Heart right ventricle (tissue), 16 donors: ENCODE data around the gene METTL21A. TPM values are rescaled to one million over a fixed set of nuclear protein-coding genes. Genes with fewer than 3 reads are reported as not detected.

Experiments
- ATAC-seq, 8 donors: fragments of 200-7000 bp; cut with Tn5 transposase; one replicate each; pipeline ENCODE4 v1.9.1; 2020; ENCODE audit warnings: mild to moderate bottlenecking in 8 of 8, moderate library complexity in 8 of 8, moderate number of reproducible peaks in 1 of 8
- DNase-seq, 2 donors: peaks; one replicate each; pipeline ENCODE4 v3.0.0-alpha.2; 2020
- H3K27ac ChIP-seq, 10 donors: fragments of 200-600 bp; sonication (generic) in 2 of 10; one replicate each; pipeline versions ENCODE4 v1.5.0 to v1.8.0; 2020 to 2022; ENCODE audit warnings: mild to moderate bottlenecking in 3 of 10
- H3K27me3 ChIP-seq, 7 donors: fragments of 200-600 bp; one replicate each; pipeline ENCODE4 v1.8.0; 2021 to 2022; ENCODE audit warnings: mild to moderate bottlenecking in 2 of 7
- H3K36me3 ChIP-seq, 9 donors: fragments of 200-600 bp; sonication (generic) in 1 of 9; one replicate each; pipeline versions ENCODE4 v1.5.0 to v1.8.0; 2020 to 2022; ENCODE audit warnings: mild to moderate bottlenecking in 2 of 9
- H3K4me1 ChIP-seq, 9 donors: fragments of 200-600 bp; sonication (generic) in 1 of 9; one replicate each; pipeline versions ENCODE4 v1.5.0 to v1.8.0; 2020 to 2022; ENCODE audit warnings: mild to moderate bottlenecking in 4 of 9
- H3K4me3 ChIP-seq, 10 donors: fragments of 200-600 bp; sonication (generic) in 2 of 10; one replicate each; pipeline versions ENCODE4 v1.5.0 to v1.8.0; 2020 to 2022; ENCODE audit warnings: mild to moderate bottlenecking in 7 of 10, moderate library complexity in 2 of 10
- H3K9me3 ChIP-seq, 11 donors: fragments of 200-600 bp in 10 of 11; sonication (generic) in 2 of 11; one replicate each; pipeline versions ENCODE4 v1.5.0 to v1.8.0; 2013 to 2022; ENCODE audit warnings: mild to moderate bottlenecking in 2 of 11, control low read depth in 1 of 11, moderate library complexity in 1 of 11
- CTCF ChIP-seq, 9 donors: fragments of 200-600 bp; sonication (generic) in 2 of 9; IDR thresholded peaks; one replicate each; pipeline versions ENCODE4 v1.5.0 to v1.8.0; 2021 to 2022; ENCODE audit warnings: antibody characterized with exemption in 9 of 9, mild to moderate bottlenecking in 5 of 9, moderate library complexity in 1 of 9
- WGBS, 2 donors: extraction: QIAGEN DNeasy Blood & Tissue Kit; methylation state at CpG; one replicate each; pipeline ENCODE4 v1.1.7; 2013; ENCODE audit warnings: inconsistent platforms in 1 of 2; 5-methylcytosine and 5-hydroxymethylcytosine counted together
- intact Hi-C, 10 donors: fragments of 100-400 bp; cut with DNase I; formaldehyde crosslinking; loops; one replicate each; pipeline versions ENCODE4 v1.11.1 to v1.14.2; 2022
- polyA plus RNA-seq, 2 donors: library from polyadenylated mRNA; stranded (reverse); fragments of 200-250 nt; gene quantifications; one replicate each; pipeline ENCODE4 v1.2.3, GENCODE V29; 2013
- total RNA-seq, 10 donors: library from RNA; stranded (reverse); fragmentation: NEBNext Ultra II Directional in 3 of 10; extraction: Animal tissue kit (Norgen Biotek cat#: 25700) in 3 of 10; gene quantifications; one replicate each; pipeline versions ENCODE4 v1.2.1 to v1.2.4, GENCODE V29; 2021 to 2023
- donor health status: Arrhythmogenic right ventricular cardiomyopathy.
- donor health status: ischemic (EF 13 %, LVEDD 7.1; RV severe dilation, severe dysfunction).
- donor health status: healthy with polysubstance abuse.
- donor health status: DM: no; HTN: yes; CAD: no.
- donor health status: DM: no; HTN: no; CAD: no.
- donor health status: ischemic (EF 25% LVEDD 6.9; RV normal size, moderate dysfunction).
- donor health status: ischemic (EF 25% LVEDD 5.7; RV mildly dilated, moderate dysfunction).
- donor health status: healthy.
- donor health status: DM: yes; HTN: yes; CAD: no.
- donor health status: Ischemic cardiomyopathy.
- donor health status: ischemic (EF 35%, LVEDD 5.7; RV mildly dilated, moderate dysfunction).
- donor health status: nonischemic (EF 11% LVEDD 7.7; RV severe dilation, severe dysfunction).
- donor health status: DM: yes; HTN: yes; CAD: no.
- donor health status: PGD.
- donor health status: ischemic (EF 29% LVEDD 5.4; RV normal size, mild dysfunction).
- donor health status: nonischemic (EF 23%, LVEDD 6.1; RV moderate dilation, normal function).

The METTL21A gene
- total and polyA plus RNA-seq, 12 donors, result 10.0 to 22.5 (median 13.8) TPM

- no peak for DNase-seq
- Histone ChIP-seq H3K36me3 (no peaks in the 10 kb centered on the region), H3K4me1 (peaks cover 0 to 16% (median 0%) of the 10 kb centered on the region in 9 donors), H3K4me3 (no peak overlapping the region), H3K27me3 (no peaks in the 10 kb centered on the region), H3K9me3 (no peaks in the 10 kb centered on the region), H3K27ac (no peak overlapping the region)
- WGBS, 2 donors, result 94 to 96% methylated on average over 8 of the region's 8 CpGs
- no peak for TF ChIP-seq CTCF (IDR thresholded peaks at IDR 0.05)
- intact Hi-C loops, result loop anchor here in 1 of 10 donors (10.0 kb wide), 1 partner anchor 92 kb away; no protein-coding TSS in a partner anchor
- peak in 1 of 8 donors; percentile 50 for ATAC-seq
Measured at GRCh38 chr2:207632575-207633493, 7.6 kb upstream of the METTL21A start.

DNA sequence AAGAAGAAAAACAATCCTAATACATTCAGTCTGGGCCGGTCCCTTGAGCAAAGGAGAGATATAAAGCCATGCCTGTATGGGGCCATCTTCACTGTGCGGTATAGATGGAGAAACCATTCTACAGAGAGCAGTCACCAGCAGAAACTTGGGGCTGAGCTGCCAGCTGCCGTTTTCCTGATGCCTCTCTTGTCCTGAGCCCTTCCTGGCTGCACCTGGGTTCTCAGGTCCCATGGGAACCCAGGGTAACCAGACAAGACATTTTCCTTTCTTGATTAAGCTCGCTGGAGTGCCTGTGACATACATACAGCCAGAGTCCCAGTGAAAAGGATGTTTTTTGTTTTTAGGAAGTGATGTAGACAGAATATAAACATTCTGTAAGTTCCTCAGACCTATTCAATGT, 5.3 kb upstream of the METTL21A start:
- intact Hi-C loops, result loop anchor here in 1 of 10 donors (10.0 kb wide), 1 partner anchor 94 kb away; no protein-coding TSS in a partner anchor
- Histone ChIP-seq H3K36me3 (no peaks in the 10 kb centered on the region), H3K27me3 (no peaks in the 10 kb centered on the region), H3K4me3 (no peak overlapping the region), H3K4me1 (peaks cover 0 to 23% (median 11%) of the 10 kb centered on the region in 9 donors), H3K27ac (no peak overlapping the region), H3K9me3 (no peaks in the 10 kb centered on the region)
- DNase-seq (no peak), ATAC-seq (no peak)
- no peak for TF ChIP-seq CTCF (IDR thresholded peaks at IDR 0.05)
- 66 to 71% methylated on average over 4 of the region's 4 CpGs for WGBS, 2 donors

DNA sequence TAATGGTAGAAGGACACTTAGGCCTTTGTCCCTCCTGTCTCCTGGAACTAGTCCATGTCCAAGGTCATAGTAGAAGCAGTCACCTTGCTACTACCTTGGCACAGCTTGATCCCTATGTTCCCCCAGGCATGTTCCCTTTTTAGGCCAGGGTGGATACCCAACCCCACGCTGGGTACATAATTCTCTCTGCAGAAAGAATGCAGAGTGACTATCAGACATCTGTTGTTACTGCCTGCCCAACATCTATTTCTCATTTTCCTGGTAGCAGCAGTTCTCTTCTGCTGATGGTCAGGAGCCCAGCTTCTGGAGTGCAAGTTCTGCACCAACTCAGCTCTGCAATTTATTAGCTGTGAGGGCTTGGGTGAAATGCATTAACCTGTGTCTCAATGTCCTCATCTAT, 4.4 kb upstream of the METTL21A start:
- ATAC-seq, result no peak
- Histone ChIP-seq H3K4me1 (peaks cover 0 to 23% (median 11%) of the 10 kb centered on the region in 9 donors), H3K4me3 (no peak overlapping the region), H3K9me3 (no peaks in the 10 kb centered on the region), H3K36me3 (no peaks in the 10 kb centered on the region), H3K27me3 (no peaks in the 10 kb centered on the region), H3K27ac (peak overlapping the region in 2 of 10 donors; percentile 35 to 41)
- DNase-seq, result no peak
- WGBS, 2 donors, result 58 to 62% methylated on average over 1 of the region's 1 CpG
- no peak for TF ChIP-seq CTCF (IDR thresholded peaks at IDR 0.05)
- intact Hi-C loops, result loop anchor here in 9 of 10 donors (2.0 to 10.0 kb wide), 7 partner anchors 83 to 635 kb away; partner anchors contain the start of genes CCNYL1 (in 6 of the 9), CREB1 (in 1 of the 9) and PIKFYVE (in 1 of the 9)

GRCh38 chr2:207624185-207625013, 795 bp downstream of the METTL21A start:
- H3K27me3 ChIP-seq, result no peaks in the 10 kb centered on the region
- no peaks in the 10 kb centered on the region for H3K9me3 ChIP-seq
- intact Hi-C loops, result loop anchor here in 9 of 10 donors (1.0 to 10.0 kb wide), 13 partner anchors 47 to 640 kb away; partner anchors contain the start of genes CCNYL1 (in 6 of the 9), CREB1 (in 1 of the 9) and PIKFYVE (in 1 of the 9)
- ATAC-seq, result peak; percentile 62 to 80 (median 70)
- 0% methylated on average over 47 of the region's 47 CpGs for WGBS, 2 donors
- H3K4me3 ChIP-seq, result peak overlapping the region; percentile 52 to 99 (median 90)
- peak; percentile 67 to 76 for DNase-seq
- peaks cover 0 to 31% (median 11%) of the 10 kb centered on the region in 9 donors for H3K36me3 ChIP-seq
- H3K4me1 ChIP-seq, result peaks cover 0 to 51% (median 25%) of the 10 kb centered on the region in 9 donors
- no peak for TF ChIP-seq CTCF (IDR thresholded peaks at IDR 0.05)
- H3K27ac ChIP-seq, result peak overlapping the region; percentile 61 to 99 (median 94)
